Occipital lobe (tissue), 2 donors: ENCODE data around the gene ARAP2. TPM values are rescaled to one million over a fixed set of nuclear protein-coding genes. Genes with fewer than 3 reads are reported as not detected.

Experiments used
- DNase-seq: peaks from one replicate; lab custom pipeline; 2025; lab: John Stamatoyannopoulos, UW
- total RNA-seq: library from RNA; depleted of rRNA; stranded (reverse); fragments of >200 nt; gene quantifications from one replicate; pipeline ENCODE4 v1.2.3, GENCODE V29; 2014

The ARAP2 gene
- total RNA-seq, 1 donor from 2014 or later, result 91.2 TPM

- no peak for DNase-seq
Observed at GRCh38 chr4:36222702-36223101, 21.6 kb downstream of the ARAP2 start.

- DNase-seq, result no peak
Observed at GRCh38 chr4:36220776-36221175, 23.5 kb downstream of the ARAP2 start.

DNA sequence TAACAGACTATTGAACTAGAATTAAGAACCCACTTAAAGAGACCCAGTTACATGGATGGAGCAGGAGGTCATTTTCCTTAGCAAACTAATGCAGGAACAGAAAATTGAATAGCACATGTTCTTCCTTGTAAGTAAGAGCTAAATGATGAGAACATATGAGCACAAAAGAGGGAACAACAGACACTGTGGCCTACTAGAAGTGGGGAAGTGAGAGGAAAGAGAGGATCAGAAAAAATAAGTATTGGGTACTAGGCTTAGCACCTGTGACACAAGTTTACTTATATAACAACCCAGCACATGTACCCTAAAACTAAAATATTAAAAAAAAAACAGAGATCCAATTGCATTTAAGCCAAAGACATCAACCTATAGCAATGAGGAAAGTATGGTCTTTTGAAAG is 26.2 kb downstream of the ARAP2 start:
- no peak for DNase-seq

- no peak for DNase-seq
Observed at GRCh38 chr4:36215627-36216026, 28.7 kb downstream of the ARAP2 start.

DNA sequence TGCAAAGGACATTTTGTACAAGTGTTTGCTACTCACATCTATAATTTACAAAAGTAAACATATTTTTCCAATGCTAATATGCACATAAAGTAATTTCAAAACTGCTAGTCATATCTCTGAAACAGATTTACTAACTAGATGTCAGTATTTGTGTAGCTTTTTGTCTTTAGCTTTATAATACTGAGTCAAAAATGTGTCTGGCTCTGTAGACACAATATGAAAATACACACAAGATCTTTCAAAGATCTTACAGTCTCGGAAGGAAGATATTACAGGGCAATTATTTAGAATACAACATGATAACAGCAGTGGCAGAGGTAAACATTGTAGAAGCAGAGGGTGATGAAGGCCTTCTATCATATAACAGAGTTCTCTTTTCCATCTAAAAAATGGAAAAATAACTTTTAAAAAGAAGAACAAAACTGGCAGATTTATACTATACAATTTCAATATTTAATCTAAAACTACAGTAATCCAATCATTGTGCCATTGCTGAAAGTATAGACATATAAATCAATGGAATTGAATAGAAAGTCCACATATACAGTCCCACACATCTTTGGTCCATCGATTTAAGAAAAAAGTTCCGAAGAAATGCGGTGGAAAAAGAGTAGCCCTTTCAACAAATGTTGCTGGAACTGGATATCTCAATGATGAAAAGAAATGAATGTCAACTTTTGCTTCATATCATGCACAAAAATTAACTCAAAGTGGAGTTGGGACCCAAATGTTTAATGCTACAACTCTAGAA is 29.4 kb downstream of the ARAP2 start:
- no peak for DNase-seq

- no peak for DNase-seq
Observed at GRCh38 chr4:36213977-36214376, 30.3 kb downstream of the ARAP2 start.

- no peak for DNase-seq
Observed at GRCh38 chr4:36211084-36211483, 33.2 kb downstream of the ARAP2 start.

GRCh38 chr4:36209941-36210649 is 34.2 kb downstream of the ARAP2 start:
- no peak for DNase-seq

- no peak for DNase-seq
Observed at GRCh38 chr4:36208893-36209473, 35.3 kb downstream of the ARAP2 start.

GRCh38 chr4:36207831-36208520 is 36.3 kb downstream of the ARAP2 start:
- DNase-seq, result no peak

DNA sequence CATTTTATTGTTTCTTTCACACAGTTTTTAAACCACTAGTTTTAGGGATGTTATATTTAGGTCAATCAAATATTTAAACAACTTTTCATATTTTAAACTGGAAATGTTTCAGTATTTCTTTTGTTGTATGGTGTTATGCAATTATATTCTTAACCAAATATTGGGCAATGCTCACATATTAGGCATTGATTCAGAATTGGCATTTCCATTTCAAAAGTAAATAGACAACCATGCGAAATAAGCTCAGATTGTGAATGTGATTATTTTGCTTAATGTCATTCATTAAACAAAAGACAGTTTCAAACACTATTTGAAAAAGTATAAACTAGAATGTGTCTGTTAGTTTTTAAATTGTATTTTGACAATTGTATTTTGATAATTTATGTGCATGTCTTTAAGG is 36.9 kb downstream of the ARAP2 start:
- no peak for DNase-seq

DNA sequence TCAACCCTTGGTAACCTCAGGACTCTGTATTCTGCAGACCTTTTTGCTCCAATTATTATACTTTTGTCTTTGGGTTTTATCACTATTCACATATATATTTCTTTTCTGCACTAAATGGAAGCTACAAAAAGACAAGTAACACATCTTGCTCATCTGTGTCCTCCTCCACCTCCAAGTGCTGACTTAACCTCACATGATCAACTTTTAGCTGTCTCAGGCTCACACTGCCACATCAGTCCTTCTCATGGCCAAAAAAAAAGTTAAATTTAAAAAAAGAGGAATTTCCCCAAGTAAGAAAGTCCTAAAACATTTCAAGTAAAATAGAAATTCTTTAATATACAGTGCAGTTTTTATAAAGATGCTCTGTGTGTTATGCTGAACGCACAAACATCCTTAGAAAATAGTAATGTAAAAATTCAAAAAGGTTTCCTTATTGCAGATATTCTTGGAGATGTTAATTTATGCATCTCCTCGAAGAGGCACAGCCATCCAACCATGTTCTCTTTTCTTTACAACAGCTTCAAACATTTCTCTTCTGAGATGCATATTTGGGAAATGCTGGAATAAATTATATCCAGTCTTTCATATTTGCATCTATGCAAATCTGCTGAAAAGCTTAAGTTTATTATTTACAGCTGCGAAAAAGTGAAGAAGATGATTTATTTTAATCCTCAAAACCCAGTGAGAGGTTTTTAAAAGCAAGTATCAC is 37.6 kb downstream of the ARAP2 start:
- no peak for DNase-seq

- no peak for DNase-seq
Observed at GRCh38 chr4:36206012-36206411, 38.3 kb downstream of the ARAP2 start.

DNA sequence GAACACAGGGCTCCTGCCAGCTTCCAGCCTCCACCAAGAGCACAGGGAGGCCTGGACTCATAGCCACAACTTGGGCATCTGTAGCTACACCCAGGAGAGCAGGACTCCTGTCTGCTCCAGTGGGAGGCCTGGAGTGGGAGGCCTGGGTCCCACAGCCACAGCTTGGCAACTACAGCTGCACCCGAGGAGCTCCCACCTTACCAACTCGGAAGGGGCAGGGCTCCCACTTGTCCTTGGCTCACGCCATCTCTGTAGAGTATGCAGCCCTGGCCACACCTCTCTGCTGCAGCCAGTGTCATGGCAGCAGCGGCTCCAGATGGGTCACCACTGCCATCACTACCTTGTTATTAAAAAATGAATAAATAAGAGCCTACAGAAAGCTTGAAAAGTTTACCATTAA is 45.5 kb downstream of the ARAP2 start:
- no peak for DNase-seq

GRCh38 chr4:36198068-36198808 is 46.1 kb downstream of the ARAP2 start:
- no peak for DNase-seq

- DNase-seq, result no peak
Observed at GRCh38 chr4:36197501-36197900, 46.8 kb downstream of the ARAP2 start.

DNA sequence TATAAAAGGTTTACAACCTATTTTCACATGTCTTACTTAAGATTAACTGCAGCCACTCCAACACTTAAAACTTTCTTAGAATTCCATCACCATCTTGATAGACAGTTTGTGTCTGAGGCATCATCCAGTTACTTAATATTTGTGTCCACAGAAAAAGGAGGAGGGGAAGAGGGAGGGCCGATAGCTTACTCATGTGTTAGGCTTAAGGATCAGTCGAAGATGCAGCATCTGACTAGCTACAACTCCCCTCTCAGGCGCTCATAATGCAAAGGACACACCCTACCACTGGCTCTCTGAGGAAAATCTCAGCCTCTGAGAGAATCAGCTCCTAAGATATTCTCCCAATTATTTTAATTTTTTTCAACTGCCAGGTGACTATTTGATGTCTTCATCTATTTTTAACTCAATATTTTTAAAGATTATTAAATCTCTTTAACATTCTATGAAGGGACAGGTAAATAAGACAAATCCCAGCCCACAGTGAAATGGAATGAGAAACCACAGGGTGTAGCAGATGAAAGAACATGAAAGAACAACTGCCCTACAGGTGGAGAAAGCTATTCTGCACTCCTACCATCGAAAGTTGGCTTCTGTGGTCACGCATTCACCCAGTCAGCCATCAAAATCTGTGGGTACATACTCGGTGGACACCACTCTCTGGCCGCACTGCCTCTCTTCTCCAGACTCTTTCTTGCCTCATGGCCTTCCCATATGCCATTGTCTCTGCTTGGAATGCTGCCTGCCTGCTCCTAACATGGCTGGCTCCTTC is 48.0 kb downstream of the ARAP2 start:
- DNase-seq, result no peak

GRCh38 chr4:36192922-36193321 is 51.4 kb downstream of the ARAP2 start:
- DNase-seq, result no peak

DNA sequence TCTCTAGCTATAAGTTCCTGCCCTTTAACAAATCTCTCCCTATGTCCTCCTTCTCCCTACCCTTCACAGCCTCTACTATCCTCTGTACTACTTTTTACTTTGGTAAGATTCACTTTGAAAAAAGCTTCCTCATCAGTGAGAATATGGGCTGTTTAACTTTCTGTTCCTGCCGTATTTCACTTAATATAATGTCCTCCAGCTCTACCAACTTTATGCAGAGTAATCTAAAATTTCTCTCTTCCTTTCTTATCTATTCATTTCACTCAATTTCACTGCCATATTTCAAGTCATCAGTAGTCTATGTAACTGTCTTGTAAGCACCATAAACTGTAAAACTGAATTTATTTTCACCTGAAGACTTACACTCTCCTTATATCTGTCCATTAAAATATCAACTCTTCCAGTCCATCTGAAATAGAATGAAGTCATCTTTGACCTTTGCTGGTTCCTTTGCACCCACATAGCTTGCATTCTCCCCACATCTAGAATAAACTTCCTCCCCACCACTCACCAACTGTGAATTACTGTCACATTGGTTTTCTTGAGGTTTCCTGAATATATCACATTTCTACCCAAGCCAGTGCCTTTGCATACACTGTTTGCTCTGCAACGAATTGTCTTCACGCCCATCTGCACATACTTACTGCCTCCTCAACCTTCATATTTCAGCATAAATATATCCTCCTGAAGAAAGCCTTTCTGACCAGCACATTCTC is 54.6 kb downstream of the ARAP2 start:
- no peak for DNase-seq
